Uterus (tissue), 2 donors: ENCODE measurements around the gene DCC.

Experiments
- CTCF ChIP-seq, 4 experiments: fragments of 200-600 bp in 2 of 4; fragments of 450-650 bp in 2 of 4; sonication (generic) in 2 of 4; IDR thresholded peaks; one replicate each; pipeline ENCODE4 v1.5.1; 2016 to 2019; ENCODE audit warnings: antibody characterized with exemption in 4 of 4, mild to moderate bottlenecking in 2 of 4, moderate library complexity in 1 of 4
- POLR2A ChIP-seq, 2 donors: fragments of 450-650 bp; IDR thresholded peaks; one replicate each; pipeline ENCODE4 v1.6.1; 2016; ENCODE audit warnings: antibody characterized with exemption in 2 of 2, mild to moderate bottlenecking in 1 of 2, moderate library complexity in 1 of 2

GRCh38 chr18:52815651-52816050 lies 475.7 kb downstream of the DCC start:
- TF ChIP-seq CTCF (IDR thresholded peaks at IDR 0.05) (no peak), POLR2A (IDR thresholded peaks at IDR 0.05) (no peak)
